ENCODE data around the gene ZNF24.

GRCh38 chr18:35362531-35362930, 18.3 kb upstream of the ZNF24 start:
- TF ChIP-seq CTCF (IDR thresholded peaks at IDR 0.05) (no peak), KAT7 (CRISPR knock-in tag; IDR thresholded peaks at IDR 0.05; ENCODE audit: borderline replicate concordance) (no peak), JUN (CRISPR knock-in tag; IDR thresholded peaks at IDR 0.05) (no peak), IRF2 (CRISPR knock-in tag; IDR thresholded peaks at IDR 0.05; ENCODE audit: borderline replicate concordance, low read depth) (no peak), ZNF263 (CRISPR knock-in tag; IDR thresholded peaks at IDR 0.05; ENCODE audit: low read depth) (no peak), ZNF423 (CRISPR knock-in tag; IDR thresholded peaks at IDR 0.05) (no peak), ZNF532 (CRISPR knock-in tag; IDR thresholded peaks at IDR 0.05; ENCODE audit: borderline replicate concordance) (no peak), PRDM15 (CRISPR knock-in tag; IDR thresholded peaks at IDR 0.05) (no peak)

Data from WTC11 (cell line).